Measurements from ENCODE around the gene CDK8. TPM values are rescaled to one million over a fixed set of nuclear protein-coding genes. Genes with fewer than 3 reads are reported as not detected.

CDK8 gene
- total and polyA plus RNA-seq, 10 of the 15 experiments (the other 5 are each of a cell fraction or from before 2014, with no cell fraction given): 8.6 to 23.5 (median 12.5) TPM

- TF ChIP-seq EP300 (IDR thresholded peaks at IDR 0.05; ENCODE audit: borderline replicate concordance in 1 of 2, control insufficient read depth in 1 of 2, low read depth in 2 of 2, low read length in 2 of 2): no peak
- no peak for TF ChIP-seq SKIL (IDR thresholded peaks at IDR 0.05; ENCODE audit: low read depth, poor library complexity, severe bottlenecking)
These were observed 46.2 kb downstream of the CDK8 start (continued) for GRCh38 chr13:26300140-26300539.

- H3K27ac ChIP-seq (ENCODE audit: control insufficient read depth, insufficient read depth): no peak overlapping the region
- H3K4me3 ChIP-seq: no peak overlapping the region
- no peaks in the 10 kb centered on the region for H3K36me3 ChIP-seq (ENCODE audit: control insufficient read depth in 2 of 2, insufficient read depth in 2 of 2, low read length in 1 of 2)
- ChIA-PET POLR2A (interaction anchor here (0.6 kb wide), 1 partner anchor 13 kb away, joined by 3 read pairs; no protein-coding TSS in a partner anchor), CTCF (no interaction called here), SMC1A (ENCODE audit: uncharacterized antibody, unreplicated experiment) (no interaction called here), RAD21 (ENCODE audit: unreplicated experiment) (no interaction called here)
- no peaks in the 10 kb centered on the region for H4K20me1 ChIP-seq (ENCODE audit: control insufficient read depth, insufficient read depth)
- no peaks in the 10 kb centered on the region for H3K27me3 ChIP-seq (replicated peaks in 1 of 2; ENCODE audit: control insufficient read depth in 2 of 2, insufficient read depth in 2 of 2, low read length in 1 of 2)
- BruUV-seq (replicated peaks): no TSS peak
- FAIRE-seq (no peak), DNase-seq (ENCODE audit: low read depth, low spot score) (no peak), ATAC-seq (no peak)
- H3K9ac ChIP-seq (ENCODE audit: control insufficient read depth, insufficient read depth, low read length): no peak overlapping the region
- peaks cover 3% of the 10 kb centered on the region; the same call in 1 of the 2 replicates for H3K79me2 ChIP-seq (ENCODE audit: control insufficient read depth, insufficient read depth, low read length)
- no peak overlapping the region for H3K4me2 ChIP-seq (ENCODE audit: control insufficient read depth, insufficient read depth)
- WGBS (ENCODE audit: insufficient coverage, insufficient replicate concordance, low lambda C conversion rate, missing lambda C conversion rate): 100% methylated on average over 1 of the region's 1 CpG
- TF ChIP-seq NFYB (IDR thresholded peaks at IDR 0.05; ENCODE audit: insufficient read depth, low read depth, low read length) (no peak), PAX5 (IDR thresholded peaks at IDR 0.05; ENCODE audit: borderline replicate concordance, low read depth, low read length) (no peak), ZZZ3 (IDR thresholded peaks at IDR 0.05; ENCODE audit: control insufficient read depth, insufficient read length, low read depth) (no peak), E4F1 (IDR thresholded peaks at IDR 0.05; ENCODE audit: borderline replicate concordance, partially characterized antibody) (no peak), TAF1 (IDR thresholded peaks at IDR 0.05; ENCODE audit: borderline replicate concordance, low read depth, low read length) (no peak), SUPT20H (IDR thresholded peaks at IDR 0.05; ENCODE audit: borderline replicate concordance, control insufficient read depth, low read depth, low read length) (no peak), ESRRA (IDR thresholded peaks at IDR 0.05; ENCODE audit: low read length) (no peak), ZBTB33 (IDR thresholded peaks at IDR 0.05) (no peak), SPI1 (IDR thresholded peaks at IDR 0.05; ENCODE audit: borderline replicate concordance, insufficient read depth, low read depth, low read length) (no peak), CHD1 (IDR thresholded peaks at IDR 0.05; ENCODE audit: low read depth, low read length) (no peak), NR2C2 (IDR thresholded peaks at IDR 0.05; ENCODE audit: borderline replicate concordance, control insufficient read depth, insufficient read length, low read depth) (no peak)
- intact Hi-C loops (cut with micrococcal nuclease; ENCODE audit: unreplicated experiment): no loop called here
- in situ Hi-C loops (cut with MboI): no loop called here
- peaks cover under 1% of the 10 kb centered on the region; the same call in 2 of the 3 replicates for H3K9me3 ChIP-seq (replicated peaks; ENCODE audit: control insufficient read depth, insufficient read depth, low read length)
- no peak overlapping the region for H2AFZ ChIP-seq (ENCODE audit: control insufficient read depth, low read depth, low read length)
- H3K4me1 ChIP-seq (ENCODE audit: control insufficient read depth, insufficient read depth, low read length): no peaks in the 10 kb centered on the region
These were observed 51.7 kb downstream of the CDK8 start for GRCh38 chr13:26305676-26306075.

Data from GM12878 (cell line).